Transverse colon (tissue), 4 donors: Measurements from ENCODE around the gene ITIH5.

Experiments used
- CTCF ChIP-seq, 5 experiments: fragments of 200-600 bp in 3 of 5; fragments of 450-650 bp in 2 of 5; sonication (generic) in 3 of 5; IDR thresholded peaks; 1 replicate in 2 of 5; 2 replicates in 3 of 5; pipeline ENCODE4 v1.5.1; 2016 to 2017; ENCODE audit warnings: antibody characterized with exemption in 5 of 5, inconsistent platforms in 3 of 5, mild to moderate bottlenecking in 2 of 5, moderate library complexity in 1 of 5
- POLR2A ChIP-seq: fragments of 450-650 bp; IDR thresholded peaks from one replicate; pipeline ENCODE4 v1.6.1; 2016; ENCODE audit warnings: antibody characterized with exemption, mild to moderate bottlenecking, moderate library complexity
- POLR2AphosphoS5 ChIP-seq, 3 donors: sonication (generic); formaldehyde crosslinking; IDR thresholded peaks; one replicate each; pipeline ENCODE4 v1.6.1; 2016; ENCODE audit warnings: antibody characterized with exemption in 3 of 3

- TF ChIP-seq POLR2AphosphoS5 (IDR thresholded peaks at IDR 0.05) = no peak
- no peak for TF ChIP-seq CTCF (IDR thresholded peaks at IDR 0.05)
- TF ChIP-seq POLR2A = no peak
Measured at GRCh38 chr10:7686351-7687171, 19.8 kb upstream of the ITIH5 start.
